Activated naive CD4-positive, alpha-beta T cell treated with anti-CD3 and anti-CD28 coated beads, Interleukin-2, amount 50 U/mL, for 72 hours (primary cell): Measurements from ENCODE around the gene EGR1. TPM values are rescaled to one million over a fixed set of nuclear protein-coding genes. Genes with fewer than 3 reads are reported as not detected.

ENCODE experiments used
- ATAC-seq, 2 donors: fragments of 150-1000 bp; cut with Tn5 transposase; 2 replicates each; pipeline ENCODE4 v1.10.0; 2021; ENCODE audit warnings: mild to moderate bottlenecking in 2 of 2, moderate library complexity in 2 of 2
- DNase-seq, 2 donors: peaks; one replicate each; pipeline ENCODE4 v3.0.0; 2021 to 2022; ENCODE audit warnings: low spot score in 2 of 2
- H3K27ac Mint-ChIP-seq, 2 donors: one replicate each; pipeline ENCODE4 v1.8.0; 2022; ENCODE audit warnings: mild to moderate bottlenecking in 2 of 2, mixed read lengths in 2 of 2
- H3K36me3 Mint-ChIP-seq, 2 donors: one replicate each; pipeline ENCODE4 v1.8.0; 2022; ENCODE audit warnings: mixed read lengths in 2 of 2
- H3K9me3 Mint-ChIP-seq, 2 donors: one replicate each; pipeline ENCODE4 v1.8.0; 2022; ENCODE audit warnings: mixed read lengths in 2 of 2
- total RNA-seq, 2 donors: library from RNA; stranded (reverse); gene quantifications; one replicate each; pipeline ENCODE4 v1.2.3, GENCODE V29; 2022

EGR1 gene
- total RNA-seq, 2 donors from 2014 or later, result 39.4 to 60.1 TPM

DNA sequence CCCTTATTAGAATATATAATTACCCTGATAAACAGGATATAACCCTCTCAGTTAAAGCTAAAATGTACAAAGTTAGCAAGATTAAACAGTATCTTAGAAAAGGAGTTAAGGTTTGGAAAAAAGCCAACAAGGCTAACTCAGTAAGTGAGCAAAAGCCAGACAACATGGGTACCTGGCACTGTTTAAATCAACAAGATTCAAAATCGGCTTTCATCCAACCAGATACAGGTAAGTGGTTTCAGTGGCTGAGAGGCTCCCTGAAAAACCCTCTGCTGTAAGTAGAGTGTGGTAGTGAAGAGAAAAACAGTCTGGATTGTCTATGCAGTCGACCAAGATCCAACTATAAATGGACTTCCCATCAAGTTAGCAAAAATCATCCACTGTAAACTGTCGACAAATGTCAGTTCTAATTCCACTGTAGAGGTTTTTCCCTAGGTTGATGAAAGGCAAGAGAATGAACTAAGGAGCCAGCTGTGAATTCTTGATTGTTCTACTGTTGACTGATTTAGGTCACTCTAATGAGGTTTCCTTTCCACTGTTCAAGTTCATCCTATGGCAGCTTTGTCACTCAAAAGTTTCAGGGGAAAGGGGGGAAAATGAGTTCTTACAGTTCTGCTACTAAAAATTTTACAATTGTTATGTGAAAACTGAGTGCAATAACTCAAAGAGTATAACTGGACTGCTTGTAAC lies 50.4 kb downstream of the EGR1 start:
- ATAC-seq, result no peak
- no peaks in the 10 kb centered on the region for H3K9me3 Mint-ChIP-seq
- H3K36me3 Mint-ChIP-seq, result peaks cover 7 to 9% of the 10 kb centered on the region in 2 donors
- no peak overlapping the region for H3K27ac Mint-ChIP-seq
- no peak for DNase-seq

DNA sequence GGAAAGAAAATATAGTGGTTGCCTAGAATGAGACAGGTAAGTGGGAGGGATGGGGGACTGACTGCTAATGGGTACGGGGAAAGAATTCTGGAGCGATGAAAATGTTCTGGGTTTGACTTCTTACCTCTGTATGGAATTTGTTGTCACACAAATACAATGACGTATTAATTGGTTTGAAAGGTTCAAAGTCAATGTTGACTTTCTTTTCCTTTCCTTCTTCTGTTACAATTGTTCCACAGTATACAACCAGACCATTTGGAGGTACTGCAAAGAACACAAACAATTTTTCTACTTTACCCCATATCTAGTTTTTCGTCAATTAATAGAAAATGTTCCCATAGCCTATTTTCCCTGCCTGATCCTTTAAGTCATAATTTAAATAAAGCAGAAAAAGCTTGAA lies 52.2 kb downstream of the EGR1 start:
- Mint-ChIP-seq H3K36me3 (peaks cover 9 to 11% of the 10 kb centered on the region in 2 donors), H3K27ac (no peak overlapping the region)

More for the DNA sequence above, 52.2 kb downstream of the EGR1 start:
- ATAC-seq, result no peak
- H3K9me3 Mint-ChIP-seq, result no peaks in the 10 kb centered on the region
- no peak for DNase-seq

Other genes with a start within 250 kb of the EGR1 start
- gene GFRA3, start 190.9 kb upstream of the EGR1 start, total RNA-seq, result under 1 TPM in 1 of 2 donors, not detected in 1; 0.11 TPM
- gene CDC25C, start 133.7 kb upstream of the EGR1 start, total RNA-seq, result 10 to 100 TPM; 19.1 to 30.5 TPM
- 10 to 100 TPM; 31.7 to 48.4 TPM for gene FAM53C, start 127.2 kb upstream of the EGR1 start, total RNA-seq
- 10 to 100 TPM; 40.5 to 54.6 TPM for gene KDM3B, start 112.8 kb upstream of the EGR1 start, total RNA-seq
- gene REEP2, start 26.4 kb upstream of the EGR1 start, total RNA-seq, result 1 to 10 TPM; 1.3 to 5.9 TPM
- 100 to 1,000 TPM; 109 to 120 TPM for gene ETF1, start 77.8 kb downstream of the EGR1 start, total RNA-seq
- 100 to 1,000 TPM; 346 to 393 TPM for gene HSPA9, start 109.9 kb downstream of the EGR1 start, total RNA-seq